GF-D8 (cell line): ENCODE data around the gene TPRA1.

Source experiments
- DNase-seq: peaks from one replicate; lab custom pipeline; 2025; lab: John Stamatoyannopoulos, UW

Gene TPRA1

GRCh38 chr3:127560051-127560787 lies 30.3 kb downstream of the TPRA1 start:
- DNase-seq = peak; percentile 29

- no peak for DNase-seq
Measured at GRCh38 chr3:127556565-127556964, 34.0 kb downstream of the TPRA1 start.

- DNase-seq = no peak
Measured at GRCh38 chr3:127555108-127555507, 35.4 kb downstream of the TPRA1 start.

- no peak for DNase-seq
Measured at GRCh38 chr3:127552038-127552437, 38.5 kb downstream of the TPRA1 start.

GRCh38 chr3:127551178-127551577 lies 39.4 kb downstream of the TPRA1 start:
- no peak for DNase-seq

- DNase-seq = no peak
Measured at GRCh38 chr3:127550468-127551157, 39.9 kb downstream of the TPRA1 start.

- no peak for DNase-seq
Measured at GRCh38 chr3:127549826-127550467, 40.6 kb downstream of the TPRA1 start.

- DNase-seq = no peak
Measured at GRCh38 chr3:127547761-127548605, 42.5 kb downstream of the TPRA1 start.

GRCh38 chr3:127546970-127547733 lies 43.4 kb downstream of the TPRA1 start:
- DNase-seq = no peak

- DNase-seq = no peak
Measured at GRCh38 chr3:127546554-127546953, 44.0 kb downstream of the TPRA1 start.

GRCh38 chr3:127545711-127546457 lies 44.6 kb downstream of the TPRA1 start:
- DNase-seq = no peak

- DNase-seq = no peak
Measured at GRCh38 chr3:127545216-127545615, 45.3 kb downstream of the TPRA1 start.

GRCh38 chr3:127544803-127545201 lies 45.7 kb downstream of the TPRA1 start:
- DNase-seq = no peak

- no peak for DNase-seq
Measured at GRCh38 chr3:127544192-127544802, 46.2 kb downstream of the TPRA1 start.

- DNase-seq = no peak
Measured at GRCh38 chr3:127543441-127543840, 47.1 kb downstream of the TPRA1 start.

- DNase-seq = no peak
Measured at GRCh38 chr3:127542441-127542952, 48.0 kb downstream of the TPRA1 start.

GRCh38 chr3:127541320-127541719 lies 49.2 kb downstream of the TPRA1 start:
- no peak for DNase-seq

GRCh38 chr3:127539366-127540060 lies 51.0 kb downstream of the TPRA1 start:
- DNase-seq = no peak

GRCh38 chr3:127538569-127538968 lies 52.0 kb downstream of the TPRA1 start:
- no peak for DNase-seq
